Mucosa of descending colon (tissue), 3 donors: ENCODE data around the gene MAN1B1. TPM values are rescaled to one million over a fixed set of nuclear protein-coding genes. Genes with fewer than 3 reads are reported as not detected.
"Not testable (repeated sequence)": the region's sequence is repeated elsewhere in the genome, so short reads cannot be mapped to it uniquely, and the experiment has no call there.

Source experiments
- ATAC-seq: fragments of 200-7000 bp; cut with Tn5 transposase; one replicate; pipeline ENCODE4 v1.9.1; 2020; ENCODE audit warnings: mild to moderate bottlenecking, moderate library complexity
- DNase-seq, 3 donors: peaks; one replicate each; pipeline ENCODE4 v3.0.0-alpha.2; 2020
- H3K36me3 ChIP-seq: fragments of 200-600 bp; one replicate; pipeline ENCODE4 v1.8.0; 2021; ENCODE audit warnings: low read depth, mild to moderate bottlenecking
- H3K4me1 ChIP-seq: fragments of 200-600 bp; one replicate; pipeline ENCODE4 v1.8.0; 2021; ENCODE audit warnings: low read depth, mild to moderate bottlenecking
- H3K4me3 ChIP-seq: fragments of 200-600 bp; one replicate; pipeline ENCODE4 v1.8.0; 2021; ENCODE audit warnings: mild to moderate bottlenecking
- H3K9me3 ChIP-seq: fragments of 200-600 bp; one replicate; pipeline ENCODE4 v1.8.0; 2021; ENCODE audit warnings: mild to moderate bottlenecking
- CTCF ChIP-seq: fragments of 200-600 bp; IDR thresholded peaks from one replicate; pipeline ENCODE4 v1.8.0; 2022; ENCODE audit warnings: antibody characterized with exemption, mild to moderate bottlenecking
- intact Hi-C, 2 donors: fragments of 100-400 bp; cut with DNase I in 1 of 2; cut with micrococcal nuclease in 1 of 2; formaldehyde crosslinking; loops; one replicate each; pipeline versions ENCODE4 v1.11.0 to v1.11.1; 2022; cut with DNase I, micrococcal nuclease
- total RNA-seq, 3 donors: library from RNA; stranded (reverse); fragmentation: NEBNext Ultra II Directional in 2 of 3; extraction: Animal tissue kit (Norgen Biotek cat#: 25700) in 2 of 3; gene quantifications; one replicate each; pipeline versions ENCODE4 v1.2.1 to v1.2.4, GENCODE V29; 2021 to 2023
- donor health status: DM: no; HTN: no; CAD: no; lungs with moderate emphysema.
- donor health status: DM: no; HTN: no; CAD: no.
- donor health status: DM: no; HTN: yes; CAD: no.

The MAN1B1 gene
- total RNA-seq, 3 donors from 2014 or later = 36.1 to 55.4 (median 52.7) TPM

- H3K4me3 ChIP-seq = no peak overlapping the region
- H3K4me1 ChIP-seq = peaks cover 15% of the 10 kb centered on the region
- DNase-seq (no peak), ATAC-seq (no peak)
- no peaks in the 10 kb centered on the region for H3K36me3 ChIP-seq
- intact Hi-C loops = no loop called here
- no peaks in the 10 kb centered on the region for H3K9me3 ChIP-seq
- TF ChIP-seq CTCF = no peak
These were observed 36.7 kb downstream of the MAN1B1 start for GRCh38 chr9:137123468-137123837.

- DNase-seq, intact Hi-C loops, H3K36me3 ChIP-seq, ATAC-seq, H3K9me3 ChIP-seq, H3K4me3 ChIP-seq: not testable (repeated sequence)
- H3K4me1 ChIP-seq = peaks cover 19% of the 10 kb centered on the region
These were observed 37.2 kb downstream of the MAN1B1 start for GRCh38 chr9:137123952-137124462.

GRCh38 chr9:137126786-137127185, 40.0 kb downstream of the MAN1B1 start:
- DNase-seq = no peak

GRCh38 chr9:137127301-137128157, 40.7 kb downstream of the MAN1B1 start:
- Histone ChIP-seq H3K4me3 (no peak overlapping the region), H3K9me3 (no peaks in the 10 kb centered on the region), H3K4me1 (peaks cover 25% of the 10 kb centered on the region), H3K36me3 (no peaks in the 10 kb centered on the region)
- TF ChIP-seq CTCF = no peak
- peak; percentile 7 for ATAC-seq
- intact Hi-C loops = no loop called here
- peak in 1 of 3 donors; percentile 27 for DNase-seq

More at GRCh38 chr9:137126786-137127185, 40.0 kb downstream of the MAN1B1 start:
- H3K9me3 ChIP-seq = no peaks in the 10 kb centered on the region
- H3K4me3 ChIP-seq = no peak overlapping the region
- ATAC-seq = no peak
- intact Hi-C loops = no loop called here
- TF ChIP-seq CTCF = no peak
- H3K36me3 ChIP-seq = no peaks in the 10 kb centered on the region
- H3K4me1 ChIP-seq = peaks cover 25% of the 10 kb centered on the region

GRCh38 chr9:137128158-137128861, 41.5 kb downstream of the MAN1B1 start:
- intact Hi-C loops = no loop called here
- ATAC-seq (no peak), DNase-seq (no peak)
- Histone ChIP-seq H3K9me3 (no peaks in the 10 kb centered on the region), H3K36me3 (no peaks in the 10 kb centered on the region), H3K4me3 (no peak overlapping the region), H3K4me1 (peaks cover 25% of the 10 kb centered on the region)
- no peak for TF ChIP-seq CTCF
